IMR-90 (cell line): ENCODE measurements around the gene FOXN3. TPM values are rescaled to one million over a fixed set of nuclear protein-coding genes. Genes with fewer than 3 reads are reported as not detected.
A peak's percentile ranks its signal among the peaks of the same experiment; 100 is the strongest.

ENCODE experiments used
- ATAC-seq: fragments of 200-7000 bp; cut with Tn5 transposase; 2 replicates; pipeline ENCODE4 v1.9.1; 2020; ENCODE audit warnings: low read depth, mild to moderate bottlenecking, moderate library complexity
- BruUV-seq: library from RNA; stranded (reverse); fragments of 400-500 nt; replicated peaks from 2 replicates; lab custom pipeline; 2021; lab: Mats Ljungman, UMichigan
- CTCF ChIA-PET: fragments of 300-600 bp; formaldehyde crosslinking; extraction: SDS; loops from one replicate; lab custom pipeline; 2021; ENCODE audit warnings: antibody characterized with exemption; lab: Yijun Ruan, JAX
- POLR2A ChIA-PET: fragments of 300-600 bp; sonication (Branson Sonifier 250); formaldehyde crosslinking; loops from one replicate; lab custom pipeline; 2022; ENCODE audit warnings: antibody characterized with exemption; ENCODE audit not compliant: unreplicated experiment; lab: Charles Lee
- DNase-seq: peaks from one replicate; pipeline ENCODE4 v3.0.0; 2013
- H2AFZ ChIP-seq: replicated peaks from 2 replicates; pipeline ENCODE3; 2013; ENCODE audit warnings: low read length, mild to moderate bottlenecking; ENCODE audit not compliant: poor library complexity
- H2AK5ac ChIP-seq: 2 replicates; pipeline ENCODE4 v1.6.1; 2013; ENCODE audit warnings: low read depth, low read length, inconsistent platforms
- H2AK9ac ChIP-seq: replicated peaks from 2 replicates; pipeline ENCODE3; 2013; ENCODE audit warnings: mild to moderate bottlenecking, low read depth, low read length, moderate library complexity; ENCODE audit not compliant: poor library complexity
- H2BK120ac ChIP-seq: 2 replicates; pipeline ENCODE4 v1.6.1; 2013; ENCODE audit warnings: low read depth, low read length, inconsistent platforms
- H2BK15ac ChIP-seq: 3 replicates; pipeline ENCODE4 v1.6.1; 2013; ENCODE audit warnings: low read depth, low read length, inconsistent platforms
- H2BK20ac ChIP-seq: 2 replicates; pipeline ENCODE4 v1.6.1; 2013; ENCODE audit warnings: low read depth, mild to moderate bottlenecking, inconsistent platforms, low read length, moderate library complexity
- H2BK5ac ChIP-seq: 2 replicates; pipeline ENCODE4 v1.6.1; 2013; ENCODE audit warnings: mild to moderate bottlenecking, low read depth, low read length, inconsistent platforms; ENCODE audit not compliant: poor library complexity, severe bottlenecking
- H3K14ac ChIP-seq: replicated peaks from 2 replicates; pipeline ENCODE4 v1.6.1; 2013; ENCODE audit warnings: low read depth, low read length, inconsistent platforms
- H3K18ac ChIP-seq: 2 replicates; pipeline ENCODE4 v1.6.1; 2013; ENCODE audit warnings: low read depth, low read length, control low read depth
- H3K23ac ChIP-seq: 2 replicates; pipeline ENCODE4 v1.6.1; 2013; ENCODE audit warnings: low read depth, low read length, inconsistent platforms
- H3K27ac ChIP-seq: 2 replicates; pipeline ENCODE4 v1.5.1; 2013; ENCODE audit warnings: mild to moderate bottlenecking, control low read depth, low read length; ENCODE audit not compliant: insufficient read depth
- H3K27me3 ChIP-seq: 2 replicates; pipeline ENCODE4 v1.6.1; 2013; ENCODE audit warnings: low read length; ENCODE audit not compliant: control insufficient read depth, insufficient read depth
- H3K36me3 ChIP-seq: 2 replicates; pipeline ENCODE4 v1.6.1; 2013; ENCODE audit warnings: low read length, mixed read lengths; ENCODE audit not compliant: control insufficient read depth, insufficient read depth
- H3K4ac ChIP-seq: 2 replicates; pipeline ENCODE4 v1.6.1; 2013; ENCODE audit warnings: low read depth, low read length, inconsistent platforms
- H3K4me1 ChIP-seq: 2 replicates; pipeline ENCODE4 v1.6.1; 2013; ENCODE audit warnings: low read length, mixed read lengths; ENCODE audit not compliant: control insufficient read depth, insufficient read depth
- H3K4me2 ChIP-seq: 2 replicates; pipeline ENCODE4 v1.6.1; 2013; ENCODE audit warnings: low read depth, mild to moderate bottlenecking, control low read depth, low read length, moderate library complexity
- H3K4me3 ChIP-seq: 2 replicates; pipeline ENCODE4 v1.5.1; 2013; ENCODE audit warnings: low read depth, mild to moderate bottlenecking, control low read depth, low read length, moderate library complexity; ENCODE audit not compliant: insufficient read depth
- H3K56ac ChIP-seq: 2 replicates; pipeline ENCODE4 v1.6.1; 2013; ENCODE audit warnings: low read length, inconsistent platforms; ENCODE audit not compliant: insufficient read depth; ENCODE audit errors: extremely low read depth
- H3K79me1 ChIP-seq, 2 experiments: 2 replicates each; pipeline ENCODE4 v1.6.1; 2013; ENCODE audit warnings: low read length in 2 of 2, inconsistent platforms in 1 of 2, low read depth in 1 of 2
- H3K9ac ChIP-seq: 2 replicates; pipeline ENCODE4 v1.6.1; 2013; ENCODE audit warnings: low read depth, low read length, control low read depth
- H3K9me1 ChIP-seq: 2 replicates; pipeline ENCODE4 v1.6.1; 2013; ENCODE audit warnings: low read length, inconsistent platforms; ENCODE audit not compliant: insufficient read depth
- H3K9me3 ChIP-seq: 2 replicates; pipeline ENCODE4 v1.6.1; 2013; ENCODE audit warnings: low read length; ENCODE audit not compliant: control insufficient read depth, insufficient read depth
- H4K20me1 ChIP-seq: 2 replicates; pipeline ENCODE4 v1.6.1; 2013; ENCODE audit warnings: low read length, inconsistent platforms; ENCODE audit not compliant: insufficient read depth
- H4K5ac ChIP-seq: 2 replicates; pipeline ENCODE4 v1.6.1; 2013; ENCODE audit warnings: mild to moderate bottlenecking, low read depth, low read length, control low read depth
- H4K8ac ChIP-seq, 2 experiments: 2 replicates each; pipeline ENCODE4 v1.6.1; 2013; ENCODE audit warnings: low read depth in 2 of 2, low read length in 2 of 2, control low read depth in 1 of 2, inconsistent platforms in 1 of 2
- H4K91ac ChIP-seq: 2 replicates; pipeline ENCODE4 v1.6.1; 2013; ENCODE audit warnings: low read depth, low read length, inconsistent platforms; ENCODE audit not compliant: insufficient read depth
- BHLHE40 ChIP-seq: fragments of 150-350 bp; IDR thresholded peaks from 2 replicates; pipeline ENCODE4 v1.6.1; 2016; ENCODE audit warnings: mild to moderate bottlenecking, low read depth, low read length
- CEBPB ChIP-seq: IDR thresholded peaks from 2 replicates; pipeline ENCODE4 v1.6.1; 2012; ENCODE audit warnings: low read depth, low read length, improper control_type of control experiment
- ELK1 ChIP-seq: fragments of 150-350 bp; IDR thresholded peaks from 2 replicates; pipeline ENCODE4 v1.6.1; 2016; ENCODE audit warnings: low read depth, mild to moderate bottlenecking, low read length, moderate library complexity, borderline replicate concordance
- RAD21 ChIP-seq: IDR thresholded peaks from 2 replicates; pipeline ENCODE4 v1.6.1; 2012; ENCODE audit warnings: low read length, improper control_type of control experiment
- WGBS, 2 experiments: methylation state at CpG; one replicate each; pipeline versions ENCODE4 v1.1.5 to v1.1.7; 2013; ENCODE audit warnings: missing lambda C conversion rate in 2 of 2; ENCODE audit not compliant: insufficient read length in 1 of 2; ENCODE audit errors: extremely low coverage in 2 of 2; 5-methylcytosine and 5-hydroxymethylcytosine counted together
- dilution Hi-C: fragments of 300-500 bp; cut with HindIII; formaldehyde crosslinking; loops from one replicate; pipeline ENCODE4 v1.14.3; 2018; ENCODE audit warnings: low sequenced_read_pairs; ENCODE audit not compliant: unreplicated experiment
- in situ Hi-C: fragments of 300-500 bp; cut with MboI; formaldehyde crosslinking; loops from 3 replicates; pipeline ENCODE4 v1.14.3; 2019; ENCODE audit warnings: low sequenced_read_pairs, inconsistent platforms, mixed read lengths
- intact Hi-C: fragments of 100-400 bp; cut with micrococcal nuclease; formaldehyde crosslinking; loops from 2 replicates; pipeline ENCODE4 v1.10.0; 2022
- polyA plus RNA-seq, 3 experiments: library from polyadenylated mRNA; depleted of rRNA; stranded (reverse); fragments of >200 nt; gene quantifications; 2 replicates each; pipeline ENCODE4 v1.2.3, GENCODE V29; 2012; ENCODE audit warnings: low replicate concordance in 1 of 3
- total RNA-seq: library from RNA; depleted of rRNA; stranded (reverse); fragments of >200 nt; gene quantifications from 2 replicates; pipeline ENCODE4 v1.2.3, GENCODE V29; 2012

The FOXN3 gene
- total and polyA plus RNA-seq, 2 of the 4 experiments (the other 2 are of a cell fraction), result 22.6 to 33.7 TPM

GRCh38 chr14:89262041-89262440 lies 155.0 kb downstream of the FOXN3 start:
- no peak for ATAC-seq
- H2BK5ac ChIP-seq, result no peak overlapping the region
- no TSS peak for BruUV-seq

More at GRCh38 chr14:89262041-89262440, 155.0 kb downstream of the FOXN3 start:
- Histone ChIP-seq H3K79me1 (peaks cover 58 to 61% of the 10 kb centered on the region in 2 experiments), H3K36me3 (peaks cover 3% of the 10 kb centered on the region), H3K9ac (no peak overlapping the region), H3K9me3 (no peaks in the 10 kb centered on the region), H3K4me1 (peaks cover 4% of the 10 kb centered on the region), H3K4ac (no peak overlapping the region), H3K27me3 (no peaks in the 10 kb centered on the region), H4K20me1 (peaks cover 31% of the 10 kb centered on the region), H4K8ac (no peak overlapping the region), H2BK15ac (no peak overlapping the region), H2AFZ (no peak overlapping the region), H2BK20ac (no peak overlapping the region), H3K4me2 (no peak overlapping the region), H3K4me3 (no peak overlapping the region), H3K56ac (no peak overlapping the region), H2AK9ac (no peak overlapping the region), H3K23ac (0 out of 2 replicates have a peak overlapping the region, but pooled peaks have one; percentile 30), H4K5ac (no peak overlapping the region), H2AK5ac (no peak overlapping the region), H3K27ac (no peak overlapping the region), H2BK120ac (no peak overlapping the region), H4K91ac (no peak overlapping the region), H3K9me1 (peaks cover 15% of the 10 kb centered on the region), H3K18ac (no peak overlapping the region), H3K14ac (no peak overlapping the region)
- CTCF ChIA-PET, result interaction anchor here (0.6 kb wide), 1 partner anchor 23 kb away, joined by 3 read pairs; no protein-coding TSS in a partner anchor
- intact Hi-C loops, result no loop called here
- 89% methylated on average over 4 of the region's 4 CpGs; no CpG with 5 or more reads in 1 of the 2 experiments for WGBS, 2 experiments
- TF ChIP-seq ELK1 (no peak), RAD21 (no peak), BHLHE40 (no peak), CEBPB (no peak)
- dilution Hi-C loops, result no loop called here
- POLR2A ChIA-PET, result no interaction called here
- no peak for DNase-seq
- in situ Hi-C loops, result no loop called here
